Lower lobe of right lung (tissue), 2 donors: ENCODE results near the gene FBXW5. TPM values are rescaled to one million over a fixed set of nuclear protein-coding genes. Genes with fewer than 3 reads are reported as not detected.

Experiments
- ATAC-seq, 2 donors: fragments of 200-7000 bp; cut with Tn5 transposase; one replicate each; pipeline ENCODE4 v1.9.1; 2020 to 2022; ENCODE audit warnings: mild to moderate bottlenecking in 2 of 2, moderate library complexity in 2 of 2
- DNase-seq: peaks from one replicate; pipeline ENCODE4 v3.0.0-alpha.2; 2020
- H3K27ac ChIP-seq: fragments of 200-600 bp; one replicate; pipeline ENCODE4 v1.8.0; 2022
- H3K27me3 ChIP-seq: fragments of 200-600 bp; one replicate; pipeline ENCODE4 v1.8.0; 2022; ENCODE audit warnings: low read depth
- H3K36me3 ChIP-seq: fragments of 200-600 bp; one replicate; pipeline ENCODE4 v1.8.0; 2022; ENCODE audit warnings: mild to moderate bottlenecking
- H3K4me1 ChIP-seq: fragments of 200-600 bp; one replicate; pipeline ENCODE4 v1.8.0; 2022
- H3K4me3 ChIP-seq: fragments of 200-600 bp; one replicate; pipeline ENCODE4 v1.8.0; 2022; ENCODE audit warnings: mild to moderate bottlenecking
- H3K9me3 ChIP-seq: fragments of 200-600 bp; one replicate; pipeline ENCODE4 v1.8.0; 2022
- CTCF ChIP-seq: fragments of 200-600 bp; IDR thresholded peaks from one replicate; pipeline ENCODE4 v1.8.0; 2022; ENCODE audit warnings: antibody characterized with exemption, mild to moderate bottlenecking
- intact Hi-C: fragments of 100-400 bp; cut with DNase I; formaldehyde crosslinking; loops from one replicate; pipeline ENCODE4 v1.11.0; 2022
- total RNA-seq: library from RNA; stranded (reverse); fragmentation: NEBNext Ultra II Directional; extraction: Animal tissue kit (Norgen Biotek cat#: 25700); gene quantifications from one replicate; pipeline ENCODE4 v1.2.1, GENCODE V29; 2021
- donor health status: DM: no; HTN: yes; CAD: no; lungs with severe emphysema.

The FBXW5 gene
- total RNA-seq, 1 donor from 2014 or later = 83.2 TPM

- TF ChIP-seq CTCF = no peak
- Histone ChIP-seq H3K9me3 (no peaks in the 10 kb centered on the region), H3K4me3 (no peak overlapping the region), H3K27me3 (no peaks in the 10 kb centered on the region), H3K27ac (no peak overlapping the region), H3K4me1 (no peaks in the 10 kb centered on the region), H3K36me3 (peaks cover 72% of the 10 kb centered on the region)
- no peak for ATAC-seq
- intact Hi-C loops = no loop called here
- no peak for DNase-seq
These were observed 34.2 kb downstream of the FBXW5 start for GRCh38 chr9:136910197-136910900.

- Histone ChIP-seq H3K27me3 (no peaks in the 10 kb centered on the region), H3K36me3 (peaks cover 55% of the 10 kb centered on the region), H3K4me3 (no peak overlapping the region), H3K4me1 (peaks cover 18% of the 10 kb centered on the region), H3K9me3 (no peaks in the 10 kb centered on the region), H3K27ac (no peak overlapping the region)
- TF ChIP-seq CTCF = no peak
- ATAC-seq (no peak), DNase-seq (no peak)
- intact Hi-C loops = no loop called here
These were observed 37.3 kb downstream of the FBXW5 start for GRCh38 chr9:136907011-136907914.

GRCh38 chr9:136906266-136906665, 38.3 kb downstream of the FBXW5 start:
- H3K4me1 ChIP-seq = peaks cover 28% of the 10 kb centered on the region
- ATAC-seq (no peak), DNase-seq (no peak)
- H3K36me3 ChIP-seq = peaks cover 50% of the 10 kb centered on the region
- no peak overlapping the region for H3K4me3 ChIP-seq
- intact Hi-C loops = no loop called here
- no peaks in the 10 kb centered on the region for H3K9me3 ChIP-seq
- no peak for TF ChIP-seq CTCF
- no peaks in the 10 kb centered on the region for H3K27me3 ChIP-seq
- H3K27ac ChIP-seq = no peak overlapping the region

GRCh38 chr9:136903041-136903554, 41.4 kb downstream of the FBXW5 start:
- Histone ChIP-seq H3K9me3 (no peaks in the 10 kb centered on the region), H3K27ac (peak overlapping the region; percentile 84), H3K36me3 (peaks cover 42% of the 10 kb centered on the region), H3K4me3 (no peak overlapping the region), H3K4me1 (peaks cover 41% of the 10 kb centered on the region), H3K27me3 (no peaks in the 10 kb centered on the region)
- ATAC-seq = peak in 1 of 2 donors; percentile 72
- TF ChIP-seq CTCF = no peak
- intact Hi-C loops = no loop called here
- DNase-seq = no peak

- Histone ChIP-seq H3K36me3 (peaks cover 34% of the 10 kb centered on the region), H3K4me3 (peak overlapping the region; percentile 21), H3K4me1 (peaks cover 41% of the 10 kb centered on the region), H3K9me3 (no peaks in the 10 kb centered on the region), H3K27ac (peak overlapping the region; percentile 84), H3K27me3 (no peaks in the 10 kb centered on the region)
- peak; percentile 86 for DNase-seq
- peak; percentile 91 to 92 for ATAC-seq
- TF ChIP-seq CTCF = no peak
- intact Hi-C loops = no loop called here
These were observed 42.2 kb downstream of the FBXW5 start for GRCh38 chr9:136902259-136902821.
